HFFc6 (cell line): ENCODE data around the gene LCNL1. TPM values are rescaled to one million over a fixed set of nuclear protein-coding genes. Genes with fewer than 3 reads are reported as not detected.

Source experiments
- DNase-seq: peaks from one replicate; pipeline ENCODE4 v3.0.0-alpha.2; 2018
- H3K27ac Mint-ChIP-seq: 2 replicates; pipeline ENCODE4 v1.8.0; 2020; ENCODE audit warnings: mild to moderate bottlenecking, mixed read lengths
- H3K27me3 Mint-ChIP-seq: 2 replicates; pipeline ENCODE4 v1.8.0; 2021; ENCODE audit warnings: mild to moderate bottlenecking, moderate library complexity, mixed read lengths; ENCODE audit not compliant: insufficient read depth
- H3K36me3 Mint-ChIP-seq: 2 replicates; pipeline ENCODE4 v1.8.0; 2021; ENCODE audit warnings: low read depth, mixed read lengths
- H3K4me1 Mint-ChIP-seq: 2 replicates; pipeline ENCODE4 v1.8.0; 2020; ENCODE audit warnings: low read depth, mixed read lengths
- H3K4me3 Mint-ChIP-seq: 2 replicates; pipeline ENCODE4 v1.8.0; 2020; ENCODE audit warnings: mild to moderate bottlenecking, moderate library complexity, mixed read lengths
- H3K9me3 Mint-ChIP-seq: 2 replicates; pipeline ENCODE4 v1.8.0; 2020; ENCODE audit warnings: mild to moderate bottlenecking, mixed read lengths
- total RNA-seq, 6 experiments: library from RNA; stranded (reverse); fragmentation: NEBNext Ultra II Directional; extraction: Animal tissue kit (Norgen Biotek cat#: 25700); gene quantifications; 2 replicates in 1 of 6; 3 replicates in 5 of 6; pipeline ENCODE4 v1.2.3, GENCODE V29; 2021
- TF ChIP-seq, protein P1 (sequence below): fragments of 200-600 bp; sonication (generic); IDR thresholded peaks from 2 replicates; pipeline ENCODE4 v1.5.0; 2021; ENCODE audit warnings: antibody characterized with exemption, mild to moderate bottlenecking

The LCNL1 gene
- total RNA-seq, 6 experiments from 2014 or later: not detected

DNA sequence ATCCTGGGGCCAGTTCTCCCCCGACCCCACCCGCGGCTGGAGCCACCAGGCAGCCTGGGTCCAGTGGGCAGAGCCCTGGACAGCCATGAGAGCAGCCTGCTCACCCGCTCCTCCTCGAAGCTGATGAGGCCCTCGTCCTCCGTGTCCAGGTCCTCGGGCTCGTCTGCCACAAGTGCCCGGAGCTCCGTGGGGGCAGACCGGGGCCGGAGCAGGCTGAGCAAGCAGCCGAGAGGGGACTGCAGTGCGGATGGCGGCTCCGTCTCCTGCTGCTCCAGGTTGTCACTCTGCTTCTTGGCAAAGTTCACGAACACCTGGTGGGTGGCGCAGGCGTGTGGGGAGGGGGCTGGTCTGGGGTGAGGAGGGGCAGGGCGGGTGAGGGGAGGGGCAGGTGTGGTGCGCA, 25.5 kb downstream of the LCNL1 start:
- no peaks in the 10 kb centered on the region; the same call in 1 of the 2 replicates for H3K9me3 Mint-ChIP-seq
- H3K4me1 Mint-ChIP-seq: no peaks in the 10 kb centered on the region
- peaks cover 9% of the 10 kb centered on the region; the same call in 1 of the 2 replicates for H3K36me3 Mint-ChIP-seq
- no peak overlapping the region for H3K27ac Mint-ChIP-seq
- TF ChIP-seq, protein P1, sequence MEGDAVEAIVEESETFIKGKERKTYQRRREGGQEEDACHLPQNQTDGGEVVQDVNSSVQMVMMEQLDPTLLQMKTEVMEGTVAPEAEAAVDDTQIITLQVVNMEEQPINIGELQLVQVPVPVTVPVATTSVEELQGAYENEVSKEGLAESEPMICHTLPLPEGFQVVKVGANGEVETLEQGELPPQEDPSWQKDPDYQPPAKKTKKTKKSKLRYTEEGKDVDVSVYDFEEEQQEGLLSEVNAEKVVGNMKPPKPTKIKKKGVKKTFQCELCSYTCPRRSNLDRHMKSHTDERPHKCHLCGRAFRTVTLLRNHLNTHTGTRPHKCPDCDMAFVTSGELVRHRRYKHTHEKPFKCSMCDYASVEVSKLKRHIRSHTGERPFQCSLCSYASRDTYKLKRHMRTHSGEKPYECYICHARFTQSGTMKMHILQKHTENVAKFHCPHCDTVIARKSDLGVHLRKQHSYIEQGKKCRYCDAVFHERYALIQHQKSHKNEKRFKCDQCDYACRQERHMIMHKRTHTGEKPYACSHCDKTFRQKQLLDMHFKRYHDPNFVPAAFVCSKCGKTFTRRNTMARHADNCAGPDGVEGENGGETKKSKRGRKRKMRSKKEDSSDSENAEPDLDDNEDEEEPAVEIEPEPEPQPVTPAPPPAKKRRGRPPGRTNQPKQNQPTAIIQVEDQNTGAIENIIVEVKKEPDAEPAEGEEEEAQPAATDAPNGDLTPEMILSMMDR: no peak
- DNase-seq: no peak
- H3K27me3 Mint-ChIP-seq: no peaks in the 10 kb centered on the region
- H3K4me3 Mint-ChIP-seq: no peak overlapping the region

DNA sequence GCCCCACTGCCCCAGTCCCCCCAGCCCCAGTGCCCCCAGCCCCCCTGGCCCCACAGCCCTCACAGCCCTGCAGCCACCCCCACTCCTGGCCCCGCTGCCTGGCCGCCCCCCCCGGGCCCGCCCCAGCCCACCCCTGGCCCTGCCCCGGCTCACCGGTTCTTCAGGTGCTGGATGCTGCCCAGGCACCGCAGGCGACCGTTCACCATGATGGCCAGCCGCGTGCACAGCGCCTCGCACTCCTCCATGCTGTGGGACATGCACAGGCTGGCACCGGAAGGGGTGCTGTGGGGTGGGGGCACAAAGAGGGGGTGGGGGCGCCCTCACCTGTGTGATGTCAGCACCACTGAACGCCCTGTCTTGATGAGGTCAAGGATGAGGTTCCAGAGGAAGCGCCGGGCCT, 26.4 kb downstream of the LCNL1 start:
- Mint-ChIP-seq H3K4me3 (no peak overlapping the region), H3K4me1 (no peaks in the 10 kb centered on the region), H3K36me3 (peaks cover 9% of the 10 kb centered on the region; the same call in 1 of the 2 replicates), H3K9me3 (no peaks in the 10 kb centered on the region; the same call in 1 of the 2 replicates), H3K27me3 (no peaks in the 10 kb centered on the region), H3K27ac (no peak overlapping the region)
- TF ChIP-seq, protein P1: no peak
- DNase-seq: no peak

DNA sequence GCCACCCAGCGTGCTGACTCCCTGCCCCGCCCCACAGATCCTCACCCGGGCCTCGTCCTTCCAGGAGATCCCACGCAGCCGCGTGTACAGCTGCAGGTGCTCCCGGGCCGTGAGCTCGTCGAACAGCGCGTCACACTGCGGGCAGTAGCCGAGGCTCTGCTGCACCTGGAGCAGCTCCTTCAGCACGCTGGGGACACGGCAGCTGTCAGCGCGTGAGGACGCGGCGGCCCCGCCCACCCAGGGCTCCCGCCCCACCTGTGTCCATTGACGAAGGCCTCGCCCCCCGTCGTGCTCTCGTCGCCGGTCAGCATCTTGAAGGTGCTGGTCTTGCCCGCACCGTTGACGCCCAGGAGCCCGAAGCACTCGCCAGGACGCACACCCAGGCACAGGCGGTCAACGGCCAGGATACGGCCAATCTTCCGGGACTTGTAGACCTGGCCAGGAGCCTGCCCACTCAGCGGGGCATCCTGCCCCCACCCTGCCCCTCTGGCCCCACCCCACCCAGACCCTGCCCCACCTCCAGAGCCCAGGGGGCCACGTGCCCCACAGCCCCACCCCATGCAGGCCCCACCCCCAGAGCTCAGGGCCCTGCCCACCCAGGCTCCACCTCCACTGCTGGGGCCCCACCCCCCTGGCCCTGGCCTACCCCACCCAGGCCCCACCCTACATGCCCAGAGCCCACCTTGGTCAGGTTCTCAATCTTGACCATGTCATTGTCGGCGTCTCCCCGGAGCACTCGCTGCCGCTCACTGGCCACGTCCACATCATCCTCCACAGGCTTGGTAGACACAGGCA, 27.3 kb downstream of the LCNL1 start:
- Mint-ChIP-seq H3K27ac (no peak overlapping the region), H3K4me3 (no peak overlapping the region), H3K9me3 (no peaks in the 10 kb centered on the region), H3K27me3 (no peaks in the 10 kb centered on the region), H3K4me1 (no peaks in the 10 kb centered on the region), H3K36me3 (peaks cover 9% of the 10 kb centered on the region; the same call in 1 of the 2 replicates)
- TF ChIP-seq, protein P1: no peak
- no peak for DNase-seq

DNA sequence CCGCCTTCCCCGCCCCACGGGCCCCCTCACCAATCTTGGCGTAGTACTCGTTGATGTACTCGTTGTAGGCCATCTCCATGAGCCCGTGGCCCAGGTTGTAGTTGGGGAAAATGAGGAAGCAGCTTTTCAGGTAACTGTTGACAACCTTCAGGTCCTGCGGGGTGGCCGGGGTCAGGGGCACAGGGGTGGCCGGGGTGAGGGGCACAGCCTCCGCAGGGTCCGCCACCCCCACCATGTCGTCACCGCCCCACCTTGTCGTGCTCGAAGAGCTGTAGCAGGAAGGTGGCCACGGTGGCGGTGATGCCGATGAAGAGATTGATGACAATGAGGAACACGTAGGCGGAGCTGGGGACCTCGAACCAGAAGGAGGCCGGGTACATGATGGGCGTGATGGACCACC, 28.4 kb downstream of the LCNL1 start:
- Mint-ChIP-seq H3K4me3 (no peak overlapping the region), H3K27ac (no peak overlapping the region), H3K36me3 (peaks cover 9% of the 10 kb centered on the region; the same call in 1 of the 2 replicates), H3K27me3 (no peaks in the 10 kb centered on the region), H3K4me1 (no peaks in the 10 kb centered on the region), H3K9me3 (no peaks in the 10 kb centered on the region)
- DNase-seq: no peak
- TF ChIP-seq, protein P1: no peak

DNA sequence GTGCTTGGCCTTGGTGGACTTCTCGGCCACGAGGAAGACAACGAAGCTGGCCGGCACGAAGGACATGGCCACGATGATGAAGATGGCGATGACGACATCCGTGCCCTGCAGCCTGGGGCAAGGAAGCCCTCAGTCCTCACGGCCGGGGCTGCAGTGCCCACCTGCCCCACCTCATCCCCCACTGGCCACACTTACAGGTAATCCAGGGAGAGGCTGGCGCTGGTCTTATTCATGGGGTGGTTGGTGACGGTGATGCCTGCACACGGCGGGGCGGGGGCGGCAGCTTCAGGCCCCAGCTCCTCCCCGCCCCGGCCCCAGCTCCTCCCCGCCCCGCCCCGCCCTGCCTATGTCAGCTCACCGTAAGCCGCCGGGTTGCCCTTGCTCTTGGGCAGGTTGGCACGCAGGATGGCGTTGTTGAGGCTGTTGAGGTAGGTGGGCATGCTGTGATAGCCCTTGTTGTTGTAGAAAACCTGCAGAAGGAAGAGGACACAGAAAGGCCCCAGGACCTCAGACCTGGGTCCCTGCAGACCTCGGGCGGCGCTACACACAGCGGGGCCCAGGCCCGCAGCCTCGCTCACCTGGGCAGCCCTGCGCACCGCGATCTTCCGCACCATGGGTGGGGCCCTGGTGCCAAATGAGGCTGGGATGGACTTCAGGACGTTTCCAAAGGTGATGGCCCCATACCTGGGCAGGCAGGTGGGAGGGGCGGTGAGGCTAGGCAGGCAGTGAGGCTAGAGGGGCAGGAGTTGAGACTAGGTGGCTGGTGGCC, 29.3 kb downstream of the LCNL1 start:
- Mint-ChIP-seq H3K4me3 (no peak overlapping the region), H3K27ac (no peak overlapping the region), H3K9me3 (no peaks in the 10 kb centered on the region), H3K36me3 (peaks cover 14% of the 10 kb centered on the region), H3K27me3 (no peaks in the 10 kb centered on the region; the same call in 1 of the 2 replicates), H3K4me1 (no peaks in the 10 kb centered on the region)
- TF ChIP-seq, protein P1: no peak
- no peak for DNase-seq
